Activated CD4-positive, alpha-beta T cell treated with anti-CD3 and anti-CD28 coated beads, Interleukin-2, Interleukin-6, amounts not matched to agents 100 ng/mL and 50 ng/mL, durations not matched to agents 16 hours and 8 hours (primary cell): ENCODE data around the gene ARHGAP22.

Experiments used
- DNase-seq: peaks from one replicate; pipeline ENCODE4 v3.0.0-alpha.2; 2020

ARHGAP22 gene

DNA sequence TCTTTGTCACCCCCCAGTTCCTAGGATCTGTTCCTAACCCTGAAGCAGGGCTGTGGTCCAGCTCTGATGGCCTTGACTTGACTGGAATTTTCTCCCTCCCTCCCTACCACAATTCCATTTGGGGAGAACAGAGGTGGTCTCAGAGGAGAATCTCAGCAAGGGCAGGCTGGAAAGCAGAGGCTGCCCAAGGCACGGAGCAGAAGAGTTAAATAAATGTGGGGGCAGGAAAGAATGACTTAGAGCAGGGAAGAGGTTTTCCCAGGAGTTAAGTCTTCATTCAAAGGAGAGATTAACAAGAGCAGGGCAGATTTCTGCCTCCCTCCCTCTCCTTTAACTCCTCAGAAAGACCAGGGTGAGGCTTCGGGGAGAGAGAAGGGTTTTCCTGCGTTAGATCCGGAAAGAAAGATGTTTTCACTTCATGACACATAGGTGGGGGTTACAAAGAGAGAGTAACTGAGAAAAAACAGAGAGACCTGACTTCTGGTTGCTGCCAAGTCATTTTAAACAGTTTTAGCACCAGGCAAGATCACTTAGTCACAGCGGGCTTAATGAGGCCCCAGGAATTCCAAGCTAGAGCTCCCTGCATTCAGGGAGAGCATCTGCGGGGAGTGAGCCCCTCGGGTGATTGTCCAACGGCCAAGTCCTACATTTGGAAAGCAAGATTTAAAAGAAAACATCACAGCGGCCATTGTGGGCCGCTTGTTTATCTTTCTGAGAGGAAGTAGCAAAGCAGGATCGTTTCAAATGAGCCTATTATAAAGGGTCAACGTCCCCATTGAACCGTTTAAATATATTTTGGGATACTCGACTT, 78.7 kb downstream of the ARHGAP22 start:
- DNase-seq = no peak

DNA sequence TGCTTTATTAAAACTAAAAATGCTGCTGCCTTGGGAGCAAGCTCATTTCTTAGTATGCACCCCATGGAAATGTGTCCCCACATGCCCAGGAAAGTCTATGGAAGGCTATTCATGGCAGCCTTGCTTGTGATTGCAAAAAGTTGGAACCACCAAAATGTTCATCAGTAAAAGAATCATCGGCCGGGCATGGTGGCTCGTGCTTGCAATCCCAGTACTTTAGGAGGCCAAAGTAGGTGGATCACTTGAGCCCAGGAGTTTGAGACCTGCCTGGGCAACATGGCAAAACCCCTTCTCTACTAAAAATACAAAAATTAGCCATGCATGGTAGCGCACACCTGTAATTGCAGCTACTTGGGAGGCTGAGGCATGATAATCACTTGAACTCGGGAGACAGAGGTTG, 79.8 kb downstream of the ARHGAP22 start:
- DNase-seq = no peak

DNA sequence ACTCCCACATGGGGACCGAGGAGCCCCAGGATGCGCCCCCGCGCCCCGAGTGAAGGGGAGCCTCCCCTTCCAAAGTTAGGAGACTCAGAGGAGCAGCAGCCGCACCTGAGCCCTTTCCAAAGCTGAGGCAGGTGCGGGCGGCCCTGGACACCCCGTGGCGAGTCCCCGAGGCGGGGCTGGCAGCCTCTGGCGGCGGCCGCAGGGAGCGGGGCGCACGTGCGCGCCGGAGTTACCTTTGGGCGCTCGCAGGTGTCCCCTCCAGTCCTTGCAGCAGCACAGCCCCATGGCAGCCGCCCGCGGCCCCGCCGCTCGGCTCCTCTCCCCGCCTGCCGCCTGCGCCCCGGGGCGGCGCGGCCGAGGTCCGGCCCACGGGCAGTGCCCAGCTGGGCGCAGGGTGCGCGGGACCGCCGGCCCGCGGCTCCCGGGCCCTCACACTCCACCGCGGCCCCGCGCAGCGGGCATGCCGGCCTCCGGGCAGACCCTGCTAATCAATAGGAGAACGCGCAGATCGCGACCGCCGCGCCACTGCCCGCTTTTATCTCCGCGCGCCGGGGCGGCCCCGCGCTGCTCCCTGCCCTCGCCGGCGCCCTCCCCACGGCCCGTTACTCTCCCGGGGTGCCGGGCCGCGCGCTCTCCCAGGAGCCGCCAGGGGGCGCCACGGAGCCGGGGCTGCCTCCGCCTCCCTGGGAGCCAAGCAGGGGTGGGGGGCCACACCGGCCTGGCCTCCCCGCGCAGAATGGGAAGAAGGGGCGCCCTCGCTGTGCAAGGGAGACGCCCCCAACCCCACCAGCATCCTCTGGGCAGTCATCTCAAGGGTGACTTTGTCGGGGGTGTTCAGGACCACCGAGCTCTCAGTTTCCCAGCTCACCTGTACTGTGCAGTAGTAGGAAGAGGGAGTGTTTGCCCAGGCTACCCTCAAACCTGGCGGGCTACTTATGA, 80.8 kb downstream of the ARHGAP22 start:
- DNase-seq = peak; percentile 13

DNA sequence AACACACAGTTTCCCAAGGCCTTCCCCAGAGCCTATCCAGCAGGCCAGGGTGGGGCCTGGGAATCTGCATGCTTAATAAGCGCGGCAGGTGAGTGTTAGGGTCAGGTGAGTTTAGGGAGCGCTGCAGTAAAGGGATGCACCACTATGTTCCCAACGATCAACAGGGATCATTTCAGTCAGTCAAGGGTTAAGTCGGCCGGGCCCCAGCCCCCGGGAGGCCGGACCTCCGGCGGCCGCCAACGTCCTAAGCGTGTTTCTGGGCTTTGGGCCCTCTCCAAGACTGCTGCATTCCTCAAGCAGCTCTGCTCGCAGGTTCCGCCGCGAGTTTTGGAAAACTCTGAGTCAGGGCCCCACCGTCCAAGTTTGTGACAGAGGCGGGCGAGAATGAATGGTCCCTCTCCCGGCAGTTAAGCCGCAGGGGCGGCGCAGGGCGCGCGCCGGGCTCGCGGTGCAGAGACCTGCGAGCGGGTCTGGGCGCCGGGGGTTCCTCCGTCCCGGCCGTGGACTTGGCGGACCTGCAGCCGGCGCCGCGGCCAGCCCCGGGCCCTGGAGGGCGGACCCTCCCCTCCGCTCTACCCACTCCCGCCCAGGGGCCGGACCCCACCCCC, 81.6 kb downstream of the ARHGAP22 start:
- no peak for DNase-seq

DNA sequence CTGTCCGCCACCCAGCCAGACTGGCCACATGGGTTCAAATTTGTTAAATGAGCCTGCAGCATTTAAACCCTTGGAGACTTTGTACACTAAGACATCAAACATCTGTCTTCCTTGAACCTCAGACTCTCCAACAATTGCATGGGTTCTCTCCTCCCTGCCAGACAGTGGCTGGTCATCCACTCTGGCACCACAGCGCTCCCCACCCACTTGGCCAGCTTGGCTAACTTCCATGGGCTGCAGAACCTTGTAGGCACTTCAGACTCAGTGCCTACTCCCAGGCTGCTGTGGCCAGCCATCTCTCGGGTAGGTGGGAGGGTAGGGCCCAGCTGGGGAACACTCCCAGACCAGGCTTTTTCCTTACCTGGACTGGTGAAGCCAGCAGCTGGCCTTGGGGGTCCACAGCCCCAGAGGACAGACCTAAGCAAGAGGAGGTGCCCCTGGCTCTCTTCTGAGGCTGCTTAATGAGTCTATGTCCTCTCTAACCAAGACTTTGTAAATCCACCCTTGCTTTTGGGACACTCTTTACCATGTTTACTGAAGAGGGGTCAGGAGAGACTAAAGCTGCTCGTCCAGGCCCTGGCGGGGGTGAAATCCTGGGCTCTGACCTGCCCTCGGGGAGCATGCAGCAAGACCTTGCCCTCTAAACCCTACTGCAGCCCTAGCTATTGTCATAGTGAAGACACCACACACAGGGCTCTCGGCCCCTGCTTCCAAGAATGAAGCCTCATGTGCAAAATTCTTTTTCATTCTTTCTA, 82.7 kb downstream of the ARHGAP22 start:
- no peak for DNase-seq

DNA sequence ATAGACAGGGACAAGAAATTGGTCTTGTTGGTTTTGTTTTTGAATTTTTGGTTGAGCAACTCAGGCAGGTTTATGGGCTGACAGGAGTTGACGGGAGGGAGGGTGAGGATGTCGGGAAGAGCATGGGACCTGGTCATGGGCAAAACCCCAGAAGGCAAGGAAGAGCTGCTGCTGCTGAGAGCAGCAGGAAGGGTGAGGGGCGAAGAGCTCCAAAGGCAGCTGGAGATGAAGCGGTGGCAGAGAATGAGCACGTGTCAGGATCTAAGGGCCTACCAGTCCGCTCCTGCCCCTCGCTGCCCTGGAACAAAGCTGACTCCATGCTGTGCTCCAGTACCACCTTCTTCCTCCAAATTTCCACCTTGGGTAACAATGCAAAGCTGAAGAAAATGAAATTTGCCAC, 84.3 kb downstream of the ARHGAP22 start:
- DNase-seq = no peak

DNA sequence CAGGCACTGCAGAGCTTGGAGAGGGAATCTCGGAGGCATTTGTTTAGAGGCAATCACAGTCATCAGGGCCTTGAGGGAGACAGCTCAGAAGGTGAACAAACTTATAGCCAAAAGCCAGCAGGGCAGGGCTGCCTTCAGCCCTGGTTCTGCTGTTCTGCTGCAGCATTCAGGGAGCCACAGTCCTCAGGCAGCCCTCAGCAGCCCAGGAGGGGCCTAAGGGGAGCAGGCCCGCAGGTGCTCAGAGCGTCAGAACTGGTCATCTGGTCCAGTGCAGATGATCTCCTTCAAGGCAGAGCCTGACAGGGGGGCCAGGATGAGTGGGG, 84.7 kb downstream of the ARHGAP22 start:
- no peak for DNase-seq

DNA sequence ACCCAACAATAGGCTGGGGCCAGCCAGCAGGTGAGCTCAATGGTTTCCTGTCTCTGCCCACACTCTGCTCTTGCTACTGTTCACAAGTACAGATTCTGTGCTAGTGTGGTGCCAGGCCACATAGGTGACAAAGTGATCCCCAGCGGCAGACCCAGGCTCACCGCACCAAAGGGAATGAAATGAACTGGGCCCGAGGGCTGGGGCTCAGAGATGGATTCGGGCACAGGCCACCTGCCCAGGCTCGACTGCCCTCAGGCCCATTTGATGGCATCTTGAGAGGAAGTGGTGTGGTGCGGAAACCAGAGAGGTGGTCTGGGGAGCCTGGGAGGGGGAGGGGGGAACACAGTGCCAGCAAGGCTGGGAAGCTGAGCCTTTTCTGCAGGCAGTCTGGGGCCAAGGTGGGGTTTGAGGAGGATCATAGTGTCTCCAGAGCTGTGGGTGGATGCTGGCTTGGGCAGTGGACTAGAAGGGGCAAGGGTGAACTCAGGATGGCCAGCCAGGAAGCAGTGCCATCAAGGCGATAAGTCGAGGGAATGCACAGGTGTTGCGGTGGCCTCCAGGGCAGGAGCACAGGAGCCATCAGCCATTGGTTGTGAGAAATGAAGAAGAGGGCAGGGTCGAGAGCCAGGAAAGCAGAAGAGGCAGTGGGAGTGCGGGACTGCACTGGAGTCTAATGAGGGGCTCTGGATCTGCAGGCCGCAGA, 85.2 kb downstream of the ARHGAP22 start:
- DNase-seq = no peak

DNA sequence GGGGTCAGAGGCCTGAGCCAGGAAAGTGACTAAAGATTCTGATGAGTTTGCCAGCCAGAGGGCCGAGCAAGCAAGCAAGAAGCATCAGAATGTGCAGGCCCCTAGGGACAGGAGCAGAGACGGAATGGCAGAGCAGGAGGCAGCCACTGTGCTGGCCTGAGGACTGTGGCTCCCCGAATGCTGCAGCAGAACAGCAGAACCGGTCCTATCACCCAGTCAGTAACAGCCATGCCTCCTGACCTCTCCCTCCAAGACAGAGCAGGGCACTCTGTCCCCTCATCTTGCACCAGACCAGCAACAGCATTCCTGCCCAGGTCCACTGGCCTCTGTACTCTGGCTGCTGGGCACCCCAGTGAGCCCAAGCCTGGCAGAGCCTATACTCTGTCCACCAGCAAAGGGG, 85.9 kb downstream of the ARHGAP22 start:
- no peak for DNase-seq

DNA sequence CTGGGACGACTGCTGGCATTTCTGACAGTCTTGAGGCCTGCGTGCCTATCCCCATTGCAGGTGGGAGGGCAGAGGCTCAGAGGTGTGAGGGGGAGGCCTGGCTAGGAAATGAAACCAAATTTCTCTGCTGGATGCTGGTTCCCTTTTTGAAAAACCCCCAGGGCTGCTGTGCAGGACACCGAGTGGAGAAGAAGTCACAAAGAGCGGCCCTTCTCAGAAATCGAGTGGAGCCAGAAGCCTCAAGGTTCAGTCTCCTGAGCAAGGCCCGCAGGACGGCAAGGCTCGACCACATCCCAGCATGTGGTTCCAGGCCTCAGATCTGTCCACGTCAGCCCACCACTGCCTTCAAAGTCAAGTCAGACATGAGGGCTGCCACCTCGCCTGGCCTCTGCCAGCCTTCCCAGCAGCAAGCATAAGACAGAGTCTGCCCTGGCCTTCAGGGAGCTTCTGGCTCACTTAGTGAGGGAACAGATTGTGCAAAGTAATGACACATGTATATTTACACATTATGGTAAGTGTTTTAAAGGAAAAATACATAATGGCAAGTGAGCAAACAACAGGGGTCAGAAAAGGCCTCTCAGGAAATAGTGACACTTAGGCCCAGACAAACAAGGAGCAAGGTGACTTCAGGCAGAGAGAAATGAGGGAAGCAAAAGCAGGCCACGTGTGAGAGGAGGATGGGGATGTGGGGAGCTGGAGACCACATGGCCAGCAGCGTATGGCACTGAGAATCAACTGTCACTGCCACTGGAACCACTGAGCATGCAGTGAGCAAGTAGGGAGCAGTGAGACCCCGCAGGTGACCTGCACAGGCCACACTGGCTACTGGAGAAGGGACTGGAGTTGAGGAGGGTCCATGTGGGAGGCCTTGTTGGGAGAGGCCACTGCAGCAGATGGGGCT, 86.7 kb downstream of the ARHGAP22 start:
- no peak for DNase-seq

DNA sequence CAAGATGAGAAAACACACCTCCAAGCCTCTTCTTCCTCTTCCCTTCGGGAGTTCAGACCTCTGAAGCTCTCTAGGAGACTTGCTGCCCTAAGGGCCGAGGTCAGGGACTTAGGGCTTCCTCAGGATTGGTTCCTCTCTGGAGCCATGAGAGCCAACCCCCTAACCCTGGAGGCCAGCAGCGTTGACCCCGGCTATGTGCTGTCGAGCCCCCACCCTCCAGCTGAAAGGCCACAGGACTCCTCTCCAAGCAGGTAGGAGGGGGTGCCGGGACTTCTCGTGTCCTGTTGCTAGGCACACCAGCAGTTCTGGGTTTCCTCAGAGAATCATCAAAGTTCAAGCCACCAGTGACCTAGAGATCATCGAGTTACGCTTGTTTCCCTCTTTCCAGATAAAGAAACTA, 87.4 kb downstream of the ARHGAP22 start:
- no peak for DNase-seq

DNA sequence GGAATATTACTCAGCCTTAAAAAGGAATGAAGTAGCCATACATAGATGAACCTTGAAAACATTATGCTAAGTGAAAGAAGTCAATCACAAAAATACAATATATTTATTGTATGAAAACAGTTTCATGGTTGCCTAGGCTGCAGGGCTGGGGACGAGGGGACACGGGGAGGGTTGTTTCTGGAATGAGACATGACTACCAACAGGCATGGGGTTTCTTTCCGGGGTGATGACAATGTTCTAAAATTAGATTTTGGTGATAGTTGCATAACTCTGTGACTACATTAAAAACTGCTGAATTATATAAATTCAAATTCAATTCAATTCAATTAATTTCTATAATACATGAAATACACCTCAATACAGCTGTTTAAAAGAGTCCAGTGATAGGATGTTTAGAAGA, 88.0 kb downstream of the ARHGAP22 start:
- no peak for DNase-seq

DNA sequence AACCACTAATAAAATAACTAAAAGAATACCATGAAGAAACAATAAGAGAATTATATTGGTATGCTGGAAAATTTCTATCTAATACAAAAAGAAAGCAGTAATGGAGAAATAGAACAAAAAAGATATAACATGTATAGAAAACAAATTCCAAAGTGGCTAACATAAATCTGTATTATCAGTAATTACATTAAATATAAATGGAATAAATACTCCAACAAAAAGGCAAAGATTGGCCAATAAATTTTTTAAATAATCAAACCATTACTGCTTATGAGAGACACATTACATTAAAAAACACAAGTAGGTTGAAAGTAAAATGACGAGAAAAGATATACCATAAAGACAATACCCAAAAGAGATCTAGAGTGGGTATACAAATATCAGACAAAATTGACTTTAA, 90.0 kb downstream of the ARHGAP22 start:
- DNase-seq = no peak

DNA sequence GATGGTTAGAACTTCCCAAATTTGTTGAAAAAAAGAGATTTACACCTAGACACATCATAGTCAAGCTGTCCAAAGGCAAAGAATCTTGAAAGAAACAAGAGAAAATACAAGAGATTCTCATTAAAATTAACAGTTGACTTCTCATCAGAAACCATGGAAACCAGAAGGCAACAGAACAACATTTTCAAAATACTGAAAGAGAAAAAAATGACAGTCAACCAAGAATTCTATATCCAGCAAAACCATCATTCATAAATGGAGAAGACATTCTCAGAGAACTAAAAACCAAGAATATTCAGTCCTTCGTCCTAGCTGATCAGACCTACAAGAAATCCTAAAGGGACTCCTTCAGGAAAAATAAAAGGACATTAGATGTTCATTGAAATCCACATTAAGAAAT, 90.6 kb downstream of the ARHGAP22 start:
- DNase-seq = no peak

DNA sequence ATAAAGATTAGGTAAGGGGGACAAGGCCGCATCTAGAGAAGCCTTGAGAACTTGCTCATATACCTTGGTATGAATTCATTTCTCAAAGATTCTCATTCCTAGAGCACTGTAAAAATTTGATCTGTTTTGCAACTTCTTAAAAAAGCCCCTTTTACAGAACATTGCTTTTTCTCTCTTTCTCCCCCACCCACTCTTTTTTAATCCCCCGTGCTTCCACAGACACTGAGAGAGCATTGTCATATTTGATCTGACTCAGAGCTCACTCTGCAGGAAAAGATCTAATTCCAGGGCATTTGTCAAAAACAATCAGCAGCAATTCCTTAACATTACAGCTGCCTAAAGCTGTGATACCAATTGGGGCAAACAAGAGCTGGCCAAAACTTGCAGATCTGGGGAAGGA, 92.0 kb downstream of the ARHGAP22 start:
- DNase-seq = no peak

DNA sequence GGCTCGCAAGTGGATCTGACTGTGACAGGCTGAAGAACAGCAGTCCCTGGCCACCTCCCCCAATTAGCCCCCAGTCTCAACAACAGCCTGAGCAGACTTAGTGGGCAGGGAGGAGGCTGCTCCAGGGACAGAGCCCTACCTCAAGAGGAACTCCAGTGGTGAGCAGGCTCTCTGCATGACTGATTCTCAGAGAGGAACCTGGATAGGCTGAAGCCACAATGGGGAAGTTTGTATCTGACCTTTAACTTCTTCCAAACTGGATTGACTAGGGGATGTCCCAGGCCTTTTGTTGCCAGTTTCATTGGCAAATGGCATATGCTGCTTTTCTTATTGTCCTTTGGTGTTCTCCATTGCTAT, 93.0 kb downstream of the ARHGAP22 start:
- DNase-seq = no peak

DNA sequence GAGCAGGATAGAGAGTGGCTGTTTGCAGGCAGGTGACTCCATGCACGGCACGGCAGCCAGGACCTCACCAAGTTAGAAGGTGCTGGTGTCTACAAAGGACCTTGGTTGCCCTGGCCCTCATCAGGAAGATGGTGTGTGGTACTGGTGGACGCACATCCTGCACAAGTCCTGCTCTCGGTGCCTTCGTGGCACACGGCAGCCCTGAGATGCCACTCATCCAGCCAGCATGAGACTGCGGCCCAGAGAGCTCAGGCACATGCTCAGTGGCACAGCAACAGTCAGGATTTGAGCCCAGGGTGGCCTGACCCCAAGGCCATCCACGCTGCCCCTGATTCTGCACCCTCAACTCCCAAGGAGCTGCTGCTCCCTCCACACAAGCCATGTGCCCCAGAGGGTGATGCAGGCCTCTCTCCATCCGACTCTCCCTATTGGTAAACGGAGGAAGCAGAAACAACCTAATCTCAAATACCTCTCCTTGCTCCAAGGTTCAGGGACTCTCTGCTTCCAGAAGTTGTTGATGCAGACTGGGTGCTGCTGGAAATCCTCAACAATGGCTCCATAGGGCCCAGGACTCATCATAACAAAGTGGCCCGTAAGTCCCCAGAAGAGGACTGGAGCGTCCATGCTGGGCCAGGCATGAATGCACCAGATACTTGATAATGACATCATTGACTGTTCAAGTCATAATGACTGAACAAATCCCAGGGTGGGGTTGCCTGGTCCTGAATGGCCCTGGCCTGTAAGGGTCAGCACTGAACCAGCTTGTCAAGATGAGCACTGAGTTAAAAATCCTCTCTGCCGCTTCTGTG, 93.6 kb downstream of the ARHGAP22 start:
- DNase-seq = no peak

DNA sequence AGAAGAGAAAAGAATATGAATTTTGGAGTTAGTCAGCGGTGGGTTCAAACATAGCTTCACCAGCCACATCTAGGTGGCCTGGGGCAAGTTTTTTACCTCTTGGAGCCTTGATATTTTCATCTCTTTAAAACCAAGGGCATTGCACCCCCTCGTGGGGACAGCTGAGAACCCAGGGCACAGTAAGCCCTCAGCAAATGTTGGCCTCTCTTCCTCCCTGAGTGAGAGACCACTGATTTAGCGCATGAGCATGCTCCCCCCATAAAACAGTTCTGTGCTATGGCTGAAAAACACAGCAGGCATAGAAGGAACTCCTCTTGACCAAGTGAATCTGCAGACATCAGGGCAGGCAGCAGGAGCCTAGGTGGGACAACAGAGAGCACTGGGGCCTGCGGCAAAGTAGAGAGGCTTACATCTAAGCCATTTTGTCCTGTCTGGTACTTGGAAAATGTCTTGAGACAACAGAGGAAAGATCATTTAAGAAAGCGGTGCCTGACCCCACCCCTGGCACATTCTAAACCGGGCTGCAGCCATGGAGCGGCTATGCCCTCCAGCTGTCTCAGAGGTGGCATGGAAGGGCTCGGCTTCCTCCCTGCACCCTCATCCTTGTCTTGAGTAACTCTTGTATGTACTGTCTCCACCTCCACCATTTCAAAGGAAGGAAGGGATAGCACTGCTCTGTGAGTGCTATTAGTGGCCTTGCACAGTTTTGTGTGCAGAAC, 94.7 kb downstream of the ARHGAP22 start:
- DNase-seq = peak; percentile 12
